Kidney (tissue), 14 donors: ENCODE results near the gene BHLHE40. TPM values are rescaled to one million over a fixed set of nuclear protein-coding genes. Genes with fewer than 3 reads are reported as not detected.

Experiments
- DNase-seq, 5 donors: peaks; one replicate each; pipeline ENCODE4 v3.0.0-alpha.2; 2013 to 2020
- FAIRE-seq: peaks from 2 replicates; lab custom pipeline; 2012; peaks lifted over from hg19 to GRCh38; lab: Jason Lieb, UNC
- H3K27ac ChIP-seq, 2 donors: one replicate each; pipeline ENCODE4 v1.7.0; 2013; ENCODE audit warnings: low read depth in 2 of 2, low read length in 2 of 2, inconsistent platforms in 1 of 2
- H3K27me3 ChIP-seq: one replicate; pipeline ENCODE4 v1.7.1; 2013; ENCODE audit warnings: low read length, inconsistent platforms; ENCODE audit not compliant: control insufficient read depth, insufficient read depth
- H3K36me3 ChIP-seq, 3 donors: one replicate each; pipeline versions ENCODE4 v1.7.0 to v1.7.1; 2013; ENCODE audit warnings: low read length in 3 of 3, control low read depth in 1 of 3, inconsistent platforms in 1 of 3; ENCODE audit not compliant: insufficient read depth in 3 of 3, control insufficient read depth in 2 of 3
- H3K4me1 ChIP-seq, 3 donors: one replicate each; pipeline versions ENCODE4 v1.7.0 to v1.7.1; 2013; ENCODE audit warnings: low read length in 3 of 3, inconsistent platforms in 1 of 3, low read depth in 1 of 3; ENCODE audit not compliant: control insufficient read depth in 2 of 3, insufficient read depth in 2 of 3
- H3K4me3 ChIP-seq, 3 donors: one replicate each; pipeline versions ENCODE4 v1.7.0 to v1.8.1; 2013; ENCODE audit warnings: low read length in 3 of 3, control low read depth in 1 of 3, inconsistent platforms in 1 of 3
- H3K9ac ChIP-seq, 3 donors: one replicate each; pipeline versions ENCODE4 v1.7.0 to v1.7.1; 2013; ENCODE audit warnings: low read length in 3 of 3, control low read depth in 1 of 3, inconsistent platforms in 1 of 3
- H3K9me3 ChIP-seq, 3 donors: one replicate each; pipeline versions ENCODE4 v1.7.0 to v1.7.1; 2013; ENCODE audit warnings: low read length in 3 of 3, control low read depth in 1 of 3, inconsistent platforms in 1 of 3; ENCODE audit not compliant: control insufficient read depth in 2 of 3, insufficient read depth in 1 of 3
- CTCF ChIP-seq: IDR thresholded peaks from 3 replicates; pipeline ENCODE4 v1.5.1; 2012; ENCODE audit warnings: mild to moderate bottlenecking, moderate library complexity, borderline replicate concordance; ENCODE audit not compliant: insufficient read depth; ENCODE audit errors: extremely low read depth
- intact Hi-C: fragments of 100-400 bp; cut with DNase I; formaldehyde crosslinking; loops from one replicate; pipeline ENCODE4 v1.11.1; 2022
- polyA plus RNA-seq: library from polyadenylated mRNA; stranded (reverse); fragments of 350-450 nt; fragmentation: Illumina TruSeq; extraction: RNeasy Lipid Tissue Mini Kit (QIAGEN cat#74804); gene quantifications from one replicate; pipeline ENCODE4 v1.2.3, GENCODE V29; 2014; ENCODE audit warnings: low read depth, low replicate concordance; ENCODE audit not compliant: insufficient read depth
- total RNA-seq: library from RNA; stranded (reverse); fragmentation: NEBNext Ultra II Directional; extraction: Animal tissue kit (Norgen Biotek cat#: 25700); gene quantifications from one replicate; pipeline ENCODE4 v1.2.1, GENCODE V29; 2021
- donor health status: control.
- donor health status: control.
- donor health status: control.
- donor health status: control.
- donor health status: control.
- donor health status: DM: yes; HTN: yes; CAD: no.
- donor health status: Normal renal cell carcinoma (clear cell type).

The BHLHE40 gene
- total and polyA plus RNA-seq, 2 donors from 2014 or later: 39.4 to 147 TPM

DNA sequence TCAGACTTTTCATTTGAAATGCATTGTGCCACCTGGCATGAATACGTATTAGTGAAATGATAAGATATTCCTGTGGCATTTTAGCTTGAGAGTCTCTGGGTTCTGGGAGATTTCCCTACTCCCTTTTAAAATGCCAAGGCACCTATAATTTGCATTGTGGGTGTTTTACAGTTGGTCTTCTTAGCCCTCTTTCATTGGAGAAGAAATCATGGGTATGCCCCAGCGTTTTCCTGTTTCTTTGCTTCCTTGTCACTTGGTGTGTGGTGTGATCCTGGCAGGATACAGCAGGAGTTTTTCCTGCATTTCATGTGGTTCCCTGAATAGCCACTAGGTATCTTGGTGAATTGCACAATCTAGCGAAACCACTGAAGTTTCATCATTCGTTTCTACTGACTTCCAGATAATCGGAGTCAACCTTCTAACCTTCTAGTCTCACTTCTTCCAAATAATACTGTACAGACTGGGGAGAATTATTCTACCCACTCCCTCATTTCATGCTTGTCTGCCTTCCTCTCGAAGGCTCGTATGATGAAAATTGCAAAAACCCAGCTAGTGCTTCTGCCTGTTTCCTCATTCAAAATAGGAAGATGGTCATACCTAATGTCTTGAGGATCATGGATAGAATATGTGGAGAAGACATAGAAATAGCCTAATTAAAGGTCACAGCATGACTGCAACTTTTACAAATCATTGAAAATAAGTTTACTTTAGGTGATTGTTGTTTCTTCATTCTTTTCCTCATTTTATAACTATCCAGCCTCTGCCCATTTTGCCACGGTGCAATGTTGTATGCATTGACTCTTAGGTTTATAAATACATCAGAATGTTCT lies 2.6 kb downstream of the BHLHE40 start:
- intact Hi-C loops: no loop called here
- H3K4me1 ChIP-seq: peaks cover 8 to 28% (median 19%) of the 10 kb centered on the region in 3 donors
- peak overlapping the region in 2 of 3 donors; percentile 88 to 95 for H3K9ac ChIP-seq
- peaks cover 2 to 40% (median 21%) of the 10 kb centered on the region in 3 donors for H3K36me3 ChIP-seq
- H3K9me3 ChIP-seq: no peaks in the 10 kb centered on the region
- TF ChIP-seq CTCF: no peak
- H3K27me3 ChIP-seq: no peaks in the 10 kb centered on the region
- DNase-seq: no peak
- peak overlapping the region; percentile 86 to 89 for H3K27ac ChIP-seq
- FAIRE-seq: no peak
- H3K4me3 ChIP-seq: peak overlapping the region; percentile 37 to 98 (median 88)

DNA sequence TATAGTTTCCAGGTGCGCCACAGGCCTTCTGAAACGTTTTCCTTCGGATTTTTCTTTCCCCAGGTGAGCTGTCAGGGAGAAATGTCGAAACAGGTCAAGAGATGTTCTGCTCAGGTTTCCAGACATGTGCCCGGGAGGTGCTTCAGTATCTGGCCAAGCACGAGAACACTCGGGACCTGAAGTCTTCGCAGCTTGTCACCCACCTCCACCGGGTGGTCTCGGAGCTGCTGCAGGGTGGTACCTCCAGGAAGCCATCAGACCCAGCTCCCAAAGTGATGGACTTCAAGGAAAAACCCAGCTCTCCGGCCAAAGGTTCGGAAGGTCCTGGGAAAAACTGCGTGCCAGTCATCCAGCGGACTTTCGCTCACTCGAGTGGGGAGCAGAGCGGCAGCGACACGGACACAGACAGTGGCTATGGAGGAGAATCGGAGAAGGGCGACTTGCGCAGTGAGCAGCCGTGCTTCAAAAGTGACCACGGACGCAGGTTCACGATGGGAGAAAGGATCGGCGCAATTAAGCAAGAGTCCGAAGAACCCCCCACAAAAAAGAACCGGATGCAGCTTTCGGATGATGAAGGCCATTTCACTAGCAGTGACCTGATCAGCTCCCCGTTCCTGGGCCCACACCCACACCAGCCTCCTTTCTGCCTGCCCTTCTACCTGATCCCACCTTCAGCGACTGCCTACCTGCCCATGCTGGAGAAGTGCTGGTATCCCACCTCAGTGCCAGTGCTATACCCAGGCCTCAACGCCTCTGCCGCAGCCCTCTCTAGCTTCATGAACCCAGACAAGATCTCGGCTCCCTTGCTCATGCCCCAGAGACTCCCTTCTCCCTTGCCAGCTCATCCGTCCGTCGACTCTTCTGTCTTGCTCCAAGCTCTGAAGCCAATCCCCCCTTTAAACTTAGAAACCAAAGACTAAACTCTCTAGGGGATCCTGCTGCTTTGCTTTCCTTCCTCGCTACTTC lies 3.8 kb downstream of the BHLHE40 start:
- Histone ChIP-seq H3K9me3 (no peaks in the 10 kb centered on the region), H3K27ac (peak overlapping the region; percentile 89 to 90), H3K4me1 (peaks cover 10 to 26% (median 14%) of the 10 kb centered on the region in 3 donors), H3K27me3 (no peaks in the 10 kb centered on the region), H3K36me3 (peaks cover 2 to 40% (median 21%) of the 10 kb centered on the region in 3 donors), H3K4me3 (peak overlapping the region in 2 of 3 donors; percentile 88 to 98), H3K9ac (peak overlapping the region in 2 of 3 donors; percentile 88 to 95)
- no peak for DNase-seq
- no peak for FAIRE-seq
- TF ChIP-seq CTCF: no peak
- intact Hi-C loops: no loop called here

- DNase-seq: peak in 1 of 5 donors; percentile 82
- no peak for FAIRE-seq
- Histone ChIP-seq H3K4me1 (peaks cover 10 to 26% (median 14%) of the 10 kb centered on the region in 3 donors), H3K36me3 (peaks cover 2 to 40% (median 21%) of the 10 kb centered on the region in 3 donors), H3K27ac (peak overlapping the region; percentile 89 to 90), H3K4me3 (peak overlapping the region in 2 of 3 donors; percentile 88 to 98), H3K27me3 (no peaks in the 10 kb centered on the region), H3K9me3 (no peaks in the 10 kb centered on the region), H3K9ac (peak overlapping the region in 2 of 3 donors; percentile 88 to 95)
- TF ChIP-seq CTCF: no peak
- intact Hi-C loops: no loop called here
Observed at GRCh38 chr3:4983739-4984510, 4.7 kb downstream of the BHLHE40 start.
